C4-2B (cell line): ENCODE data around the gene NPC1.

Experiments
- H3K27ac ChIP-seq: fragments of 450-650 bp; 2 replicates; pipeline ENCODE4 v1.5.1; 2017
- ZFX ChIP-seq: fragments of 450-650 bp; IDR thresholded peaks from 2 replicates; pipeline ENCODE4 v1.6.1; 2017
- TF ChIP-seq, protein P1 (sequence below): fragments of 450-650 bp; conservative IDR thresholded peaks from 2 replicates; pipeline ENCODE4 v1.5.1; 2017; ENCODE audit warnings: mild to moderate bottlenecking

Gene NPC1

DNA sequence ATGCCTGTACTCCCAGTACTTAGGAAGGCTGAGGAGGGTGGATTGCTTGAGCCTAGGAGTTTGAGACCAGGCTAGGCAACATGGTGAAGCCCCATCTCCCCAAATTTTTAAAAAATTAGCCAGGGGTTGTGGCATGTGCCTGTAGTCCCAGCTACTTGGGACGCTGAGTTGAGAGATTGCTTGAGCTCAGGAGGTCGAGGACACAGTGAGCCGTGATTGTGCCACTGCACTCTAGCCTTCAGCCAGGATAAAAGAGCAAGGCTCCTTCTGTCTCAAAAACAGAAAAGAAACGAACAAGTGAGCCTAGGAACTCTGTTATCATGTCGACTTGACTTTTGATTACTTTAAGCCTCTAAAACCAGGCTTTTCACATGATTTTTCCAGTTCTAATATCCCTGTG, 13.7 kb downstream of the NPC1 start:
- TF ChIP-seq, protein P1, sequence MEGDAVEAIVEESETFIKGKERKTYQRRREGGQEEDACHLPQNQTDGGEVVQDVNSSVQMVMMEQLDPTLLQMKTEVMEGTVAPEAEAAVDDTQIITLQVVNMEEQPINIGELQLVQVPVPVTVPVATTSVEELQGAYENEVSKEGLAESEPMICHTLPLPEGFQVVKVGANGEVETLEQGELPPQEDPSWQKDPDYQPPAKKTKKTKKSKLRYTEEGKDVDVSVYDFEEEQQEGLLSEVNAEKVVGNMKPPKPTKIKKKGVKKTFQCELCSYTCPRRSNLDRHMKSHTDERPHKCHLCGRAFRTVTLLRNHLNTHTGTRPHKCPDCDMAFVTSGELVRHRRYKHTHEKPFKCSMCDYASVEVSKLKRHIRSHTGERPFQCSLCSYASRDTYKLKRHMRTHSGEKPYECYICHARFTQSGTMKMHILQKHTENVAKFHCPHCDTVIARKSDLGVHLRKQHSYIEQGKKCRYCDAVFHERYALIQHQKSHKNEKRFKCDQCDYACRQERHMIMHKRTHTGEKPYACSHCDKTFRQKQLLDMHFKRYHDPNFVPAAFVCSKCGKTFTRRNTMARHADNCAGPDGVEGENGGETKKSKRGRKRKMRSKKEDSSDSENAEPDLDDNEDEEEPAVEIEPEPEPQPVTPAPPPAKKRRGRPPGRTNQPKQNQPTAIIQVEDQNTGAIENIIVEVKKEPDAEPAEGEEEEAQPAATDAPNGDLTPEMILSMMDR: no peak
- no peak for TF ChIP-seq ZFX
- no peak overlapping the region for H3K27ac ChIP-seq

DNA sequence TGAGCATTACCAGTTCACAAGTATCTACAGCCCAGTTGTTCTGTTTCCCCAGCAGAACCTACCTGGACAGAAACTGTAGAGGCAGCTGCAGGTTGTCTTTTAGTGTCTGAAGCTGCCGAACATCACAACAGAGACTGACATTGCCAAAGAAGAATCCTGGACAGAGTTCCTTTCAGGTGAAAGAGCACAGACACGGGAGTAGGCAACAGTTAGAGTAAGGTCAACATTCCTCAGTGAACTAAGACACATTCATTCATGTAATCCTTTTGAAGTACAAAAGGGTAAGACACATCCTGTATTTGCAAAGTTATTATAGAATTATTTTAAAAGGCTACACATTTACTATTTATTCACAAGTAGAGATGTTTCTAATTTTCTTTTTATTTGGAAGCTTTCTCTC, 14.3 kb downstream of the NPC1 start:
- H3K27ac ChIP-seq: no peak overlapping the region
- TF ChIP-seq, protein P1: no peak
- TF ChIP-seq ZFX: no peak

DNA sequence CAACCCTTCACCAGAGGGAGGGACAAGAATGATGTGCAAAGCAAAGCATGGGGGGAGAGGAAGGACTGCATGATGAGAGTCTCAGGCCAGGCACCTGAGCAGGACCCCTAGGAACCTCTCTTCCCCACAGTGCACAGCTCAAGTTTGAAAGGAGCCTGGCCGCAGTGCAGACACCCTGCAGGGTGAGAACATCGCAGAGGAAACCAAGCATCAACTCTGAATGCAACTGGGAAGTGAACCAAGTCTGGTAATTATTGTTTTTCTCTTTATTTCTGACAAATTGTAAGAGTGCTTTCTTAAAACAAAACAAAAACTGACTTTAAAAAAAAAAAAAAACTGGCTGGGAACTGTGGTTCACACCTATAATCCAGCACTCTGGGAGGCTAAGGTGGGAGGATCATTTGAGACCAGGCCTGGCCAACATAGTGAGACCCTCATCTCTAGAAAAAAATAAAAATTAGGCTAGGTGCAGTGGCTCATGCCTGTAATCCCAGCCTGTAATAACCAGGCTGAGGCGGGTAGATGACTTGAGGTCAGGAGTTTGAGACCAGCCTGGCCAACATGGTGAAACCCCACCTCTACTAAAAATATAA, 15.3 kb downstream of the NPC1 start:
- H3K27ac ChIP-seq: no peak overlapping the region
- TF ChIP-seq, protein P1: no peak
- TF ChIP-seq ZFX: no peak

DNA sequence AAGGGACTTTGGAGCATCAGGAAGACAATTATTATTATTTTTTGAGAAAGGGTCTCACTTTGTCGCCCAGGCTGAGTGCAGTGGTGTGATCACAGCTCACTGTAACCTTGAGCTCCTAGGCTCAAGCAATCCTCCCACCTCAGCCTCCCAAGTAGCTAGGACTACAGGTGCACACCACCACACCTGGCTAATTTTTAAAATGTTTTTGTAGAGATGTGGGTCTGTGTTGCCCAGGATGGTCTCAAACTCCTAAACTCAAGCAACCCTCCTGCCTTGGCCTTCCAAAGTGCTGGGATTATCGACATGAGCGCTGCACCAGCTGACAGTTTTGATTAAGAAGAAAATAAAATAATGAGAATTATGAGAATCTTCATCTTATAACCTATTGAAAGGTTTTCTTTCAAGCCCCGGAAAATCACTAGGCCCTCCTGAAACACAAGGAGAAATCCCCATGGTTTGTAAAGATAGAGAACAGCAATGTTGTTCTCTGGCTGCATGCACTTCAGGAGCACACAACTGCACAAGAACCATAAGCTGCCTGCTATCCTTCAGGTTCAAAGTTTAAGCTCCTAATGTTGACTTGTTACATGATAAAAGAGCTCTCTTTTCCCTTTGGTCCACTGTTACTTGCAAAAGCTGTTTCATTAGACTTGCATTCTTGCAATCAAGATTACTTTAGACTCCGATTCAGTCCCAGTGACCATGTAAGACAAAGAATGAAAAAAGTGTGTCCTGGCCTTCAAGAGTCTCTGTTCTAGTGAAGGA, 16.8 kb downstream of the NPC1 start:
- H3K27ac ChIP-seq: no peak overlapping the region

DNA sequence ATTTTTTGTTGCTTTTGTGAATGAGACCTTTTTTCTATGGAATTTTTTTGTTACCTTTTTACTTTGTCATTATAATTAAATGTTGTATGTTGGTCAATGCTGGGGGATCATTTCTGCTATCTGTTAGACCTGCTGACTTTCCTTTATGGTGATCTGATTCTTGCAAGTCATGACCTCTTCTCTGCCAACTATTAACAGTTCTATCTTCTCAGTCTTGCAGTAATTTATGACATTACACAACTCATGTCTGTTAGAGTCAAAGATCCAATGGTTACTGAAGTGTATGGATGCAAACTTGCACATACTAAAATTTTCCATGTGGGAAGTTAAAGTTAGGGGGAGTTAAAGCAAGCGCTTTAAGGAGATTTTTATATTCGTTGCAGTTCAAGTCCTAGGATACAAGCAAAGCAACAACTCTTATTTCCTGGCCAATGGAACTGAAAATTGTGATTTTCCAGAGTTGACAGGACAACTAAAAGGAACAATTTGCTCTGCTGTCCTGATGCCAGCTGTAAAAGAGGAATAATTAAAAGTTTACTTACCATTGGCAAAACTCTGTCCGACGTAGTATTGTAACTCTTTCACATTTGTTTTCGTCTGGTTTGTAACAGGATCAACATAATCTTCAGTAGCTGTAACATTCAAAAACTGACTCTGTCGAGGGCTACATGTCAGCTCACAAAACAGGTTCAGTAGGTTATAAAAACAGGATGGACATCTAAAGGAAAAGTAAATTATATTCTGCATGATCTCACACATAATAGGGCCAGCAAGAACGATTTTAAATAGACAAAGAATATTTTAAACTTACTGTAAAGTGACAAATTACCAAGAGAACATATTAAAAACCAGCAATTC, 17.8 kb downstream of the NPC1 start:
- TF ChIP-seq, protein P1: no peak
- no peak for TF ChIP-seq ZFX
- H3K27ac ChIP-seq: no peak overlapping the region

More for the DNA sequence above, 16.8 kb downstream of the NPC1 start:
- TF ChIP-seq, protein P1: no peak
- no peak for TF ChIP-seq ZFX

DNA sequence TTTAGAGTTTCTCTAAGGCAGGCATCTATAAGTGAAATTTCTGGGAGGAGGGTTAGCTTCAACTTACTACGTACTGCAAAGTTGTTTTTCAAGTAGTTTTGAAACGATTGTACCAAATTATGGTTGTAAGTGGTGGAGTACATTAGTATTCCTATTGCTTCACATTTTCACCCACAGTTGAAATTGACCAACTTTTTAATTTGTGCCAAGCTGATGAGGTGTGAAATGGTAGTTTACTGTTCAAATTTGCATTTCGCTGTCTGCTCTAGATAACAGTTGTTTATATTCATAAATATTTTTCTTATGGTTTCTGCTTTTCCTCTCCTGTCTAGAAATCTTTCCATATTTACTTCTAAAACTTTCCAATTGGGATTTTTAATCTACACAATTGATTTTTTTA, 18.6 kb downstream of the NPC1 start:
- no peak for TF ChIP-seq ZFX
- TF ChIP-seq, protein P1: no peak
- no peak overlapping the region for H3K27ac ChIP-seq
